ENCODE measurements around the gene CCDC43.
A peak's percentile ranks its signal among the peaks of the same experiment; 100 is the strongest.

DNA sequence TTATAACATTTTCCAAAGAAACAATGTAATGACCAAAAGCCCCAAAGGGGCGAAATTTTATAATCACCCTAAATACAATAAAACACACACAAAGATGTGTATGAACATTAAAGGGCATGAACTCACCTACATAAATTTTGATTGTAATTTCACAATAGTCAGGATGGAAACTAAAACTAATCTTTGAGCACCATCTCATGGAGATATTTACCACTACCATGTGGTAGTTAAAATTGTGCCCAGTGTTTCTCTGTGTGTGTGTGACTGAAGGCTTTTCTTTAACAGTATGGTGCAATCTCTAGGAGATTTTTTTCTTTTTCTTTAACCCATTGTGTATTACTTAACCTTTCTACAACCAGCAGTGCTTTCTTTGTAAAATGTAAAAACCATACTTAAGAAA is 53.0 kb downstream of the CCDC43 start:
- TF ChIP-seq, protein P1, sequence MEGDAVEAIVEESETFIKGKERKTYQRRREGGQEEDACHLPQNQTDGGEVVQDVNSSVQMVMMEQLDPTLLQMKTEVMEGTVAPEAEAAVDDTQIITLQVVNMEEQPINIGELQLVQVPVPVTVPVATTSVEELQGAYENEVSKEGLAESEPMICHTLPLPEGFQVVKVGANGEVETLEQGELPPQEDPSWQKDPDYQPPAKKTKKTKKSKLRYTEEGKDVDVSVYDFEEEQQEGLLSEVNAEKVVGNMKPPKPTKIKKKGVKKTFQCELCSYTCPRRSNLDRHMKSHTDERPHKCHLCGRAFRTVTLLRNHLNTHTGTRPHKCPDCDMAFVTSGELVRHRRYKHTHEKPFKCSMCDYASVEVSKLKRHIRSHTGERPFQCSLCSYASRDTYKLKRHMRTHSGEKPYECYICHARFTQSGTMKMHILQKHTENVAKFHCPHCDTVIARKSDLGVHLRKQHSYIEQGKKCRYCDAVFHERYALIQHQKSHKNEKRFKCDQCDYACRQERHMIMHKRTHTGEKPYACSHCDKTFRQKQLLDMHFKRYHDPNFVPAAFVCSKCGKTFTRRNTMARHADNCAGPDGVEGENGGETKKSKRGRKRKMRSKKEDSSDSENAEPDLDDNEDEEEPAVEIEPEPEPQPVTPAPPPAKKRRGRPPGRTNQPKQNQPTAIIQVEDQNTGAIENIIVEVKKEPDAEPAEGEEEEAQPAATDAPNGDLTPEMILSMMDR (IDR thresholded peaks at IDR 0.05): peak in 2 of 3 experiments; percentile 50 to 59
- no peak for TF ChIP-seq POLR2AphosphoS5 (IDR thresholded peaks at IDR 0.05; ENCODE audit: insufficient read depth in 1 of 2, low read depth in 1 of 2)
